ENCODE results near the gene NEK4.

- TF ChIP-seq CTCF (IDR thresholded peaks at IDR 0.05 in 8 of 11, conservative IDR thresholded peaks at IDR 0.05 in 3 of 11), result no peak
- no peak for TF ChIP-seq POLR2A (IDR thresholded peaks at IDR 0.05)
- no peak for TF ChIP-seq POLR2AphosphoS5 (IDR thresholded peaks at IDR 0.05)
These were observed 819 bp downstream of the NEK4 start for GRCh38 chr3:52769786-52770455.
